ENCODE measurements around the gene SYCE3.

- TF ChIP-seq CTCF (IDR thresholded peaks at IDR 0.05) (no peak), POLR2A (IDR thresholded peaks at IDR 0.05) (no peak)
These were observed 57.4 kb downstream of the SYCE3 start for GRCh38 chr22:50505276-50505775.
